ENCODE data around the gene OR52A1.

- TF ChIP-seq SP4 (IDR thresholded peaks at IDR 0.05; ENCODE audit: low read length) = no peak
- TF ChIP-seq CTCF (IDR thresholded peaks at IDR 0.05; ENCODE audit: control extremely low read depth in 1 of 3, insufficient read depth in 1 of 3, low read depth in 1 of 3, low read length in 3 of 3) = no peak
- no peak for TF ChIP-seq POLR2A (IDR thresholded peaks at IDR 0.05; ENCODE audit: control extremely low read depth in 1 of 2, low read depth in 2 of 2, low read length in 2 of 2)
- TF ChIP-seq TCF12 (IDR thresholded peaks at IDR 0.05; ENCODE audit: low read depth, low read length) = no peak
- TF ChIP-seq ATF3 (IDR thresholded peaks at IDR 0.05; ENCODE audit: insufficient read depth, low read depth, low read length) = no peak
Measured at GRCh38 chr11:5178046-5178837, 23.7 kb upstream of the OR52A1 start.
